GM12873 (cell line): Measurements from ENCODE around the gene NRG2.
A peak's percentile ranks its signal among the peaks of the same experiment; 100 is the strongest.

Experiments used
- CTCF ChIP-seq: IDR thresholded peaks from 2 replicates; pipeline ENCODE4 v1.5.1; 2012; ENCODE audit warnings: low read depth, mild to moderate bottlenecking, moderate library complexity, low read length, control low read depth; ENCODE audit not compliant: insufficient read depth; ENCODE audit errors: missing control alignments

The NRG2 gene

GRCh38 chr5:139975306-139975705 is 67.8 kb downstream of the NRG2 start:
- no peak for TF ChIP-seq CTCF

- TF ChIP-seq CTCF, result no peak
These were observed 68.4 kb downstream of the NRG2 start for GRCh38 chr5:139974661-139975060.

- TF ChIP-seq CTCF, result no peak
These were observed 71.8 kb downstream of the NRG2 start for GRCh38 chr5:139971202-139971725.

- no peak for TF ChIP-seq CTCF
These were observed 73.8 kb downstream of the NRG2 start for GRCh38 chr5:139969318-139969717.

- peak; percentile 100 for TF ChIP-seq CTCF
These were observed 74.4 kb downstream of the NRG2 start for GRCh38 chr5:139968547-139969261.

GRCh38 chr5:139967353-139967752 is 75.7 kb downstream of the NRG2 start:
- TF ChIP-seq CTCF, result no peak

- TF ChIP-seq CTCF, result no peak
These were observed 76.2 kb downstream of the NRG2 start for GRCh38 chr5:139966856-139967255.
